ENCODE results near the gene ZBTB7B.

GRCh38 chr1:155064111-155064831, 61.7 kb downstream of the ZBTB7B start:
- peak; percentile 59; the same call in 1 of the 2 replicates for TF ChIP-seq GATA2 (IDR thresholded peaks at IDR 0.05; ENCODE audit: low read depth, low read length)
- no peak for TF ChIP-seq GATA3 (IDR thresholded peaks at IDR 0.05; ENCODE audit: low read depth, low read length)

Measured in SH-SY5Y (cell line).